MM.1S (cell line): ENCODE results near the gene TERT.

Experiments used
- DNase-seq: peaks from one replicate; pipeline ENCODE4 v3.0.0-alpha.2; 2015
- H2AFZ ChIP-seq: fragments of 300-600 bp; sonication (generic); 2 replicates; pipeline ENCODE4 v1.6.0; 2016; ENCODE audit warnings: antibody characterized with exemption, low read length
- H3F3A ChIP-seq: fragments of 300-600 bp; sonication (generic); 2 replicates; pipeline ENCODE4 v1.6.1; 2016; ENCODE audit warnings: mild to moderate bottlenecking, antibody characterized with exemption, low read length, moderate library complexity, mixed read lengths; ENCODE audit not compliant: insufficient read depth
- H3K27ac ChIP-seq: fragments of 300-600 bp; sonication (generic); 2 replicates; pipeline ENCODE4 v1.5.1; 2016; ENCODE audit warnings: mild to moderate bottlenecking, low read length
- H3K27me3 ChIP-seq: fragments of 300-600 bp; sonication (generic); replicated peaks from 2 replicates; pipeline ENCODE4 v1.6.0; 2016; ENCODE audit warnings: low read length; ENCODE audit not compliant: insufficient read depth
- H3K36me3 ChIP-seq: fragments of 300-600 bp; sonication (generic); replicated peaks from 2 replicates; pipeline ENCODE4 v1.6.1; 2016; ENCODE audit warnings: mild to moderate bottlenecking, low read length, mixed read lengths; ENCODE audit not compliant: insufficient read depth
- H3K4me1 ChIP-seq: fragments of 300-600 bp; sonication (generic); 2 replicates; pipeline ENCODE4 v1.6.1; 2016; ENCODE audit warnings: low read length, mixed read lengths
- H3K4me2 ChIP-seq: fragments of 300-600 bp; sonication (generic); 2 replicates; pipeline ENCODE4 v1.6.0; 2016; ENCODE audit warnings: low read depth, low read length
- H3K4me3 ChIP-seq: fragments of 300-600 bp; sonication (generic); 2 replicates; pipeline ENCODE4 v1.5.1; 2016; ENCODE audit warnings: low read length, mixed read lengths
- H3K79me2 ChIP-seq: fragments of 300-600 bp; sonication (generic); 2 replicates; pipeline ENCODE4 v1.6.1; 2016; ENCODE audit warnings: mixed run types, low read length, mixed read lengths
- H3K9ac ChIP-seq: fragments of 300-600 bp; sonication (generic); 2 replicates; pipeline ENCODE4 v1.6.1; 2016; ENCODE audit warnings: low read length, mixed read lengths
- H3K9me2 ChIP-seq: fragments of 300-600 bp; sonication (generic); replicated peaks from 2 replicates; pipeline ENCODE4 v1.6.1; 2016; ENCODE audit warnings: mild to moderate bottlenecking, low read length, mixed read lengths; ENCODE audit not compliant: insufficient read depth
- H3K9me3 ChIP-seq: fragments of 300-600 bp; sonication (generic); replicated peaks from 2 replicates; pipeline ENCODE4 v1.6.1; 2016; ENCODE audit warnings: mild to moderate bottlenecking, low read length, mixed read lengths; ENCODE audit not compliant: insufficient read depth
- H4K20me1 ChIP-seq: fragments of 300-600 bp; sonication (generic); 2 replicates; pipeline ENCODE4 v1.6.1; 2016; ENCODE audit warnings: mild to moderate bottlenecking, low read length, moderate library complexity, mixed read lengths; ENCODE audit not compliant: insufficient read depth
- CTCF ChIP-seq: fragments of 300-600 bp; sonication (generic); IDR thresholded peaks from 2 replicates; pipeline ENCODE4 v1.5.1; 2016; ENCODE audit warnings: antibody characterized with exemption, low read length, mixed read lengths
- EZH2 ChIP-seq: fragments of 300-600 bp; sonication (generic); optimal IDR thresholded peaks from 2 replicates; pipeline ENCODE3; 2017; ENCODE audit warnings: low read depth, mild to moderate bottlenecking, antibody characterized with exemption, low read length, mixed read lengths
- EZH2phosphoT487 ChIP-seq: fragments of 300-600 bp; sonication (generic); IDR thresholded peaks from 2 replicates; pipeline ENCODE4 v1.6.1; 2018; ENCODE audit warnings: antibody characterized with exemption, low read length

Gene TERT

GRCh38 chr5:1323803-1324173 is 28.9 kb upstream of the TERT start:
- Histone ChIP-seq H4K20me1 (peaks cover 4% of the 10 kb centered on the region), H3K4me2 (no peak overlapping the region), H3K4me1 (peaks cover 60% of the 10 kb centered on the region), H3K9me2 (no peaks in the 10 kb centered on the region), H3K27me3 (no peaks in the 10 kb centered on the region), H3F3A (peaks cover 74% of the 10 kb centered on the region), H3K9ac (no peak overlapping the region), H3K4me3 (no peak overlapping the region), H2AFZ (no peak overlapping the region), H3K27ac (peak overlapping the region; percentile 99; the same call in 1 of the 2 replicates), H3K79me2 (peaks cover 97% of the 10 kb centered on the region), H3K36me3 (peaks cover 67% of the 10 kb centered on the region), H3K9me3 (no peaks in the 10 kb centered on the region)
- no peak for TF ChIP-seq EZH2phosphoT487
- TF ChIP-seq EZH2 = no peak
- no peak for DNase-seq

GRCh38 chr5:1322955-1323802 is 28.3 kb upstream of the TERT start:
- no peak overlapping the region for H3K9ac ChIP-seq
- no peak overlapping the region for H2AFZ ChIP-seq
- H3K27ac ChIP-seq = peak overlapping the region; percentile 99; the same call in 1 of the 2 replicates
- H3F3A ChIP-seq = peaks cover 76% of the 10 kb centered on the region
- H3K27me3 ChIP-seq = no peaks in the 10 kb centered on the region
- no peak for DNase-seq
- H3K79me2 ChIP-seq = peaks cover 97% of the 10 kb centered on the region
- TF ChIP-seq EZH2phosphoT487 (no peak), EZH2 (no peak), CTCF (no peak)
- no peaks in the 10 kb centered on the region for H4K20me1 ChIP-seq
- no peaks in the 10 kb centered on the region for H3K9me3 ChIP-seq
- peaks cover 64% of the 10 kb centered on the region for H3K4me1 ChIP-seq
- H3K9me2 ChIP-seq = no peaks in the 10 kb centered on the region
- H3K36me3 ChIP-seq = peaks cover 73% of the 10 kb centered on the region
- H3K4me3 ChIP-seq = no peak overlapping the region
- H3K4me2 ChIP-seq = no peak overlapping the region

GRCh38 chr5:1322036-1322900 is 27.4 kb upstream of the TERT start:
- Histone ChIP-seq H3K79me2 (peaks cover 95% of the 10 kb centered on the region), H2AFZ (no peak overlapping the region), H3K9ac (no peak overlapping the region), H4K20me1 (no peaks in the 10 kb centered on the region), H3K27ac (peak overlapping the region; percentile 99; the same call in 1 of the 2 replicates), H3K4me3 (no peak overlapping the region), H3K36me3 (peaks cover 80% of the 10 kb centered on the region), H3K4me1 (peaks cover 73% of the 10 kb centered on the region), H3K9me2 (no peaks in the 10 kb centered on the region), H3K27me3 (no peaks in the 10 kb centered on the region), H3F3A (peaks cover 85% of the 10 kb centered on the region), H3K9me3 (no peaks in the 10 kb centered on the region), H3K4me2 (no peak overlapping the region)
- DNase-seq = no peak
- TF ChIP-seq EZH2phosphoT487 (no peak), CTCF (no peak), EZH2 (no peak)
